NCI-H1417 treated with DMSO at 0.1 percent for 48 hours (cell line): ENCODE measurements around the gene WDR86.

ENCODE experiments used
- DNase-seq: peaks from one replicate; lab custom pipeline; 2025; lab: John Stamatoyannopoulos, UW

The WDR86 gene

DNA sequence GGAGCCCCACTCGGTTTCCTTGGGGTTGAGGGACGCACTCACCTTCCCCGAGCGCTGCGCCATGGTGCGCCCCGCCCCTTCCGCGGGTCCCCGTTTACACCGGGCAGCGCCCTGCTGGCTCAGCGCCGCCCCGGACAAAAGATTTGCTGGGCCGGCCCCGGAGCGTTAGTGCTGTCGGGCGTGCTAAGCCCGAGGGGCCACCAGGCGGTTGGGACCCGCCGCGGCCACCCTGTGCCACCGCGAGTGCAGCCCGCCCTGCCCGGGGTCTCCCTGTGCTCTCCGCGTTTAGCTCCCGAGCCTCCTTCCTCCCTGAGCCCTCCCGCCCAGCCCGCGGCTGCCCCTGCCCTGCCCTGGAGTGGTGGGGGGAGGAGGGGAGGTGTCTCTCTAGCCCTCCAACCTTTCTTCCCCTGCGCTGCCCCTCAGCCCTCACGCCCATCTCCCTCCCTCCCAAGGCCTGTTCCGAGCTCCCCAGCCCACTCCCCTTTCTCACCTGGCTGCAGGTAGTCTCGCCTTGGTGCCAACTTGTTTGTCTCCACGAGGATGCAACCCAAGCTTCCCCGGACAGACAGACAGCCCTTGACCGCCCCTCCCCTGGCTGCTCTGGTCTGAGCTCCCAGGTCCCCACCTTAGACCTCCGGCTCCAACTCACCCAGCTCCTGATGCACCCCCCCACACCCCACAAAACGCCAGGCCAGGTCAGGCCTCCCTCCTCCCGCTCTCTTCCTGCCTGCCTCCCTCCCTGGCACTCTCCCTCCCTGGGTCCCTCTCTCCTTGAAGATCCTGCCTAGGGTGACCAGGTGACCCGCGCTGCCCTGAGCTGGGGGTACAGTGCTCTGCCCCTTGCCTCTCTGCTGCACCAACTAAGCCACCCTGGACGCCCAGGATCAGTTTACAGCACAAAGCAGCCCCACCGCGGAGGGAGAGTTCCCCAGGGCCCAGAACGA, 30.3 kb upstream of the WDR86 start, which contains the start of gene CRYGN:
TSS of gene CRYGN (minus strand) at position 287 of the 944 bp plus-strand sequence. CDS start at position 63, 224 bp downstream.
- DNase-seq = no peak

- DNase-seq = no peak
Observed at GRCh38 chr7:151438864-151439601, 29.2 kb upstream of the WDR86 start.

DNA sequence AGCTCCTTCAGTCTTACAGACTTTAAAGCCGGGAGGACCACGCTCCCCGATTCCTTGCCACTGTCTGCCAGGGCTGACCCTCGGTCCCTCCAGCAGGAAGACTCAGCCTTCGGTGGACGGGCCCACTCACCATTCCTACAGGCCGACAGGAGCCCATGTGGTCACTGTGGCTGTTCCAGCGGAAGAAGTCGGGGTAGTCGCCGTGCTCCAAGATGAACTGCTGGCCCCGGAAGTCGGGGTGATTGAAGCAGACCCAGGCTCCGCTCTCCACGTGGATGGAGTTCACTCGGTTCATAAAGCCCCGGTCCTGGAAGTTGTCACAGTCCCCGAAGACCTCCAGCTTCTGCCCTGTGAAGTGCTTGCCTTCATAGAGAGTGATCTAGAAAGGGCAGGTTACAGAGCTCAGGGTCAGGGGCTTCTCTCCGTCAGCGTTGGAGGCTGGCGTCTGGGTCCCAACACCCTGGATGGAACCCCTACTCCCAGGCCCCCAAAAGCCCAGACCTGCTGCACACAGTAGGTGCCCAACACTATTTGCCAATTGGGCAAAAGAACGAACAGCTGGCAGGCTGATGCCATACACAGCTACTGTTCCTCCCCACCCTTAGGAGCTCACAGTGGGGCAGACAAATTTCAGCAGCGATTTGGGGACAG, 28.2 kb upstream of the WDR86 start:
- no peak for DNase-seq

DNA sequence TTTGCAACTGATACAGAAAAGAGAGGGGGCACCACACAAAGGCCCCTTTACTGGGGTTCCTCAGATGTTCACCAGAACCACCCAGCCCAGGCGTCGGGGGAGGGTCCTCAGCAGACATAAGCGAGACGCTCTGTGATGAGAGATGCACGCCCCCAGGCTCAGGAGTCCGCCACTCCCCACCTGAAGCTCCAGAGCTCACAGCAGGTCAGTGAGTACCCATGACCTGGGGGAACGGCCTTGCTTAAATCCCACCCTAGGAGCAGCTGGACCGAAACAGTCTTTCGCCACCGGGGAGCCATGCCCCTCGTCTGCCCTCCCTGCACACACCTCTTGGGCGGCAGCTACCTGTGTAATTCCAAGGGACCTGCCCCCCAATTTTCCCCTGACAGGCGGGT, 27.3 kb upstream of the WDR86 start:
- no peak for DNase-seq

DNA sequence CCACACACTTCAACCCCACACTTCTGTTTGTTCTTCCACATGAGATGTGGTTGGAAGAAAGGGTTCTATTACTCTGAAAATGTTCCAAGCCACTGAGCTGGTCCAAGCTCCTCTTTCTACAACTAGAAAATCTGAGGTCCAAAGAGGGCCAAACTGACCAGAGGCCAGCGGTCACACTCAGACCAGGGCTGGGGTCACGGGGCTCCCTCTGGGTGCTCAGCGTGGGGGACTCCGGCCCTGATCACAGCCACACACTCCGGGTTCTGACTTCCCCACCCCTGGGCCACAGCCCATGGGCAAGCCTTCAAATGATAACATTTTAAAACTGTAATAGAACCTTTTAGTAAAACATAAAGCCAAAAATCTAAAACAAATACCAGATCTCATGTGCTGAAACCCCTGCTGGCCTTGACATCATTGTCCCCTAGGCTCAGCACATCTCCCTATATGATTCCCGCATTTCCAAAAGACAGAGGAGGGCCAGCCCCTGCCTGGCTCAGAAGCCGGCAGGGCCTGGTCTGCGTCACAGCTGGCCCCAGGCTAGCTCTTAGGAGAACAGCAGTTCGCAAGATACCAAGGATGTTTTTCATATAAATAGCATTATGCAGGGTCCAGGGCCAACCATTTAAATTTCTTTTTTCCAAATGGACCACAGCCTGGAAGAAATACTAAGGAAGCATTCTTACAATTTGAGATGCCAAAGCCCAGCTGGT, 26.8 kb upstream of the WDR86 start:
- DNase-seq = no peak

DNA sequence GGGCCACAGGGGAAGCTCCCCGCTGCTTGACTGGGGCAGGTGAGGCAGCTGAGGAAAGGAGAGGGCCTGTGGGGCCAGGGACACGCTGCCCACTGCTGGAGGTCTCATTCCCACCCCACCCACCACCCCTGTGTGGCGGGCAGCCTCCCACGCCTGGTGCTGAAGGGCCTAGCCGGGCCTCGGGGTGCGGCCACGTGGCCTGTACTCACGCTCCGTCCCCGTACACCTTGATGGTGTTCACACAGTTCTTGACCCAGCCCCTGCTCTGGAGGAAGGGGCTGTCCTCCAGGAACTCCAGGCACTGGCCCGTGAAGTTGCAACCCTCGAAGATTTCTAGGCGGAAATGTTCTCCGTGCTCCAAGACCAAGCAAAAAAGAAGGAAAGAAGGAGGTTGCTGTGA, 26.1 kb upstream of the WDR86 start:
- no peak for DNase-seq

DNA sequence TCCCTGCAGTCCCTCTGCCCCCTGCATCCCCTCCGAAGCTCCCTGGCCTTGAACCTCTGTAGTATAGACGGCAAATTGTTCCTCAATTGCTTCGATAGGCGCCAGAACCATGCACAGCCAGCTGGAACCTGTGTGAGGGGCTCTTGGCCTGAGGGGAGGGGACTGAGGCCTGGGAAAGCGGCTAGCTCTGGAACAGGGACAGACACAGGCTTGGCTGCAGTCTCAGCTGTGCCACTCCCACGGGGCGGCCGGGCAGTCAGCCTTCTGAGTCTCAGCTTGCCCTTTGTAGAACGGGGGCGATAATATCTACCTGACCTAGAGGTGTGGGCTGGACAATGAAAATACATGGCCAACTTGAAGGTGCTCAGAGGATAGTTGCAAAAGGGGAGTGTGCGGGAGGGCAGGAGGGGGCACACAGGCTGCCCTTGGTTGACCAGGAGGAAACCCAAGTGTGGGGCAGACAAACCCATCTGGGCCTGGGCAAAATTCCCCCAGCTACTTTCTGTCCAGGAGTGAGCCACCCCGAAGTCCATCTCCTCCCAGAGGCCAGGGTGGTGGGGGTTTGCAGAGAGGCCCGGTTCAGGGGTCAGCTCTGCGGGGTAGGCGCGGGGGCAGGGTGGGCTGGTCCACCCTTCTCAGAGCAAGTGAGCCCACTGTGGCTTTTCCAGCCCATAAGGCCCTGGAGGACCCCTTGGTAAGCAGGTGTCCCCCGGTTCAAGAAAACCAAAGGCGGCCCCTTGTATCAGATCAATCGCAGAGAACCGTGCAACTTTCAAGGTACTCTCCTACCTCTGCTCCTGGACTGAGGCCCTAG, 25.5 kb upstream of the WDR86 start:
- DNase-seq = no peak

DNA sequence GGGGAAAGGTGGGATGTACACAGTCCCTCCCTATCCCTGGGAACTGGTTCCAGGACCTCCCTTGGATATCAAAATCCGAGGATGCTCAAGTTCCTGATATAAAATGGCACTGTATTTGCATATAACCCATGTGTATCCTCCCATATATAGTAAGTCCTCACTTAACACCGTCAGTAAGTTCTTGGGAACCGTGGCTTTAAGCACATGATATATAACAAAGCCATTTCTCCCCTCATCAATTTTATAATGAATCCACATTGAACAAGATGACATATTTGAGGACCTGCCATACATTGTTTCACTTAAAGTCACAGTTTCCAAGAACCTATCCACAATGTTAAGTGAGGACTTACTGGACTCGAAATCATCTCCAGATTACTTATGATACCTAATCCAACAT, 24.7 kb upstream of the WDR86 start:
- DNase-seq = no peak

DNA sequence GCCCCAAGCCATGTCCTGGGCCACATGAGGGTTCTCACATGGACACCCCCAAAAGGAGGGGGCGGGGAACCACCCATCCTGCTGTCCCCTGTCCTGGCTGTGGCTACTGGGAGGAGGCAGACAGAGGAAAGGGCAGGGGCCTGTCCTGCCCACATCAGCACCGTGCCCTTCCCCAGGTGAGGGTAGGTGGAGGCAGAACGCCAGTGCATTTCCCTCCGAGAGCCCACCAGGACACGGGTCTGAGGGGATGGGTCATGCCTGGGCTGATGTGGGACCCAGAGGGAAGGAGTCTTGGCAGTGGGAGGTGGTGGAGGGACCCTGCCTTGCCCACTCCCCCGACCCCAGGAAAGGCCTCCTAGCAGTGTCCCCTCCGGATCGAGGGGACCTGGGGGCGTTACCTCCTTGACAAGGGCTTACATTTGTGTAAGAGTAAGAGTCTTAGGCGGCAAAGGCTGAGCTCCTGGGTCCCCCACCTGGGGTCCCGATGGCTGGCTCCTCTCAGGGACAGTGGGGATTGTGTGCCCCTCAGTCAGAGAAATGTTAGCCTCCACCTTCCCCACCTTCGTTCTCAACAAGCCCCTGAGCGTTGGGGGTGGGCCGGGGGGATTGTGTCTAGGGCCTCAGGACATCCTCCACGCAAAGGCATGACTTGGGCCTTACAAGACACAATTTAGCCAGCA, 24.0 kb upstream of the WDR86 start:
- DNase-seq = no peak

- DNase-seq = no peak
Observed at GRCh38 chr7:151432658-151433521, 23.1 kb upstream of the WDR86 start.

DNA sequence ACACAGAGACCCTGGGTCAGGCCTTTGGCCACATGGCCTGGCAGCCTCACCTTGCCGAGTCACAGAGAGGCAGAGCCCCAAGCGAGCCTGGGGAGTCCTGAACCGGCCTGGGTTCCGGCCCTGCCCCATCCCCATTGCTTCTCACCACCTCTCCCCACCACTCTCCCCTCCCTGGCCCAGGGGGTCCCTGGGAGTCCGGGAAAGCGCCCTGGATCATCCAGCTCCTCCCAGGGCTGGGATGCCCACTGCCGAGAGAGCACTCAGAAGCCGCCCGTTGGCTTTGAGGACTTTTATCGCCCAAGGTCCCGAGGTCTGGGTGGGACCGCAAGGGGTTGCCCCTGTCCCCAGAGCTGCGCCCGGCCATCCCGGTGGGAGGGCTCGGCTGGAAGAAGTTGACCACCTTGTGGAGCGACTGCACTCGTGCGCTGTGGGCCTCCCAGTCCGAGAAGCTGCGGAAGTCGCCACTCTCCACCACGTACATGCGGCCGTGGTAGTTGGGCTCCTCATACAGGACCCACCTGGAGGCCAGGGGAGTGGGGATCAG, 22.0 kb upstream of the WDR86 start:
- DNase-seq = no peak

DNA sequence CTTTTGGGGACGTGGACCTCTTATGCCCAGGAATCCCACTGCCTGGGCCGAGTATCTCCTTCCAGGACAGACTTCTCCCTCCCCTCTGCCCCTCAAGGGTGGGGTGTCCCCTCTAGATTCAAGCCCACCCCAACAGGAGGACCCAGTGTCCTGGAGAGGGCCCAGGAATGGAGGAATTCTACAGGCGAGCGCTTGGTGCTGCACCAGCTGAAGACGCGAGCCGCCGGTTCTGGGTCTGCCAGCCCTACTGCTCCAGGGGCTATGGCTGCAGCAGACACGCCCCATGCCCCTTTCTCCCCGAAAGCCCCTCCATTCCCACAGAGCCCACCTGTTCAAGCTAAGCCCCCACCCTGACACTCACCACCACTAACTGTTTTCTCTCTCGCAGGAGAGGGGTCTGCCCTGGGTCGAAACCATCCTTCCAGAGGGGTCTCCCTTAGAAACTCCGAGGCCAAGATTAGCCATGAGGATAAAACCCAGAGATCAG, 21.5 kb upstream of the WDR86 start:
- DNase-seq = no peak

GRCh38 chr7:151430391-151431205, 20.8 kb upstream of the WDR86 start:
- DNase-seq = no peak

DNA sequence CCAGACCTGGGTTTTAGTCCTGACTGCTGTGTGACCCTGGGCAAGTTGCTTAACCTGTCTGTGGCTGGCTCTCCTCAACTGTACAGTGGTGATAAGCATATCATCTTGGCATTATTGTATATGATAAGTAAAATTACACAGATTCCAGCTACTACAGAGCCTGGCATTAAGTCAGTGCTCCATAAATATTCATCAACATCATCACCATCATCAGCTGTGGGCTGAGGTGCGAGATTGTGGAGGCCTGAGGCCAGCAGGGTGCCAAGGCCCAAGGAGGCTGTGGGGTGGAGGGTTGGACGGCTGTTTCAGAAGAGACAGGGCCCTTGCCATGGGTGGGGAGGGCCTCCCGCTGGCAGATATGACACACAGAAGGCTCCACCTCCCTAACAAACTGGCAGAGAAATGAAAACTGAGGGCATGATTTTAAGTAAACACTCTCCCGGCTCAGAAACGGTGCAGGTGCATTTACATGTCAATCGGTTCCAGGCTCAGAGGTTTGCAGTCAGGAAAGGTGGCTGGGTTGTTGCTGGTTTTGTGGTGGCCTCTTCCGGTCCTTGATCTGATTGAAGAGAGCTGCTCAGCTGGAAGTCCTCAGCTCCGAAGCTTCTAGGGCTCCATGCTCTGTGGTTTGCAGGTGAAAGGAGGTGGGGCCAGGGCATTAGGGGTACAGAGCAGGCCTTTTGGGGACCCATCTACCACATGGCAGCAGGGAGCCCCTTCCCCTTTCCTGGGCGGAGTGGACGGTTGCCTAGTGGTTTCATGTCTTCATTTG, 19.9 kb upstream of the WDR86 start:
- peak; percentile 29 for DNase-seq

DNA sequence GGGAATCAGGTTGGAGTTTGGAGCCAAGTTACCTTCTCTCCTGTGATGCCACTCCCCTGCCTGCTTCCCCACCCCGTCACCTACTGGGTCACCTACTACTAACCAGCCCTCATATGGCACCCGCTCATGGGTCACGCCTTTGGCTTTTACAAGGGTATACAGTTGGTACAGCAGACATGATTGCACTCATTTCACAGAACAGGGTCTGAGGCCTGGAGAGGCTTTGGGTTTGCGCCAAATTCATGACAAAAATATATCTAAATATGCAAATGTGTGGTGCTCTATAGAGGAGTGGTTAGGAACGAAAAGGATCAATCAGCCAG, 19.4 kb upstream of the WDR86 start:
- no peak for DNase-seq

DNA sequence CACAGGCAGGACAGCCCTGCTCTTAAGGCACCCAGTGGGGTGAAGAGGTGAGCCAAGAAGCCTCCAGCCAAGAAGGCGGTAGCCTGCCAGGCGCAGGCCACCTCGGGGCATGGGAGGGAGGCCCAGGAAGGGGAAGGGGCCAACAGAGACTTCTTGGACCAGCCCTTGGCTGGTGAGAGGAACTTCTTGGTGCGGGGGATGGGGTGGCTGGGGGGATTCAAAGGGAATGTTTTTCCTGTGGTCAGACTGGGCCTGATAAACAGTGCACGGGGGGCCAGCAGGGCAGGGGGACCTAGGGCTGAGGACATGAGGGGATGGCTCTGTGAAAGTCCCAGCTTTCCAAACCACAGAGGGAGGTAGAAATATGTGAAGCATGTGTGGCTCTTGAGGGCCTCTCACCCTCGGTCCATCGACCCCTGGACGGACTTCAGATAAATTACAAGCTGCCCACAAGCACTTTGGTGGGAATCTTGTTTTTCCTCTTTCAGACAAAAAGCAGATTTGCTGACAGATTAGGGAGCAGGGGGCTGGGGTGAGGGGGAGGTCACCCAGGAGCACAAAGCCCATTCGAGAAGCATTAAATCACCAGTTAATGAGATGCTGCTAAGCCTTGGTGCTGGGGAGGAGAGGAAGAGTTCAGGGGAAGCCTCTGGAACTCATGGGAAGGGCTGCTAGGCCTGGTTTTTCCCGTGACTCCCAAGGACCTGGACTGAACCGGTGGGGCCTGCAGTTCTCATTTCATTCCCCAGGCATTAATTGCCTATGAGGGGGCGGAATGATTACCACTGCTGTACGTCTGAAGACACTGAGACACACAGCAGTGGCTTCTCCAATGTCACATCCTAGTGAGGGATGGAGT, 18.8 kb upstream of the WDR86 start:
- no peak for DNase-seq
